Liver (tissue), 9 donors: ENCODE data around the gene VWCE. TPM values are rescaled to one million over a fixed set of nuclear protein-coding genes. Genes with fewer than 3 reads are reported as not detected.
"Not testable (repeated sequence)": the region's sequence is repeated elsewhere in the genome, so short reads cannot be mapped to it uniquely, and the experiment has no call there.

ENCODE experiments used
- DNase-seq: peaks from one replicate; pipeline ENCODE4 v3.0.0-alpha.2; 2017; ENCODE audit warnings: low spot score
- H3K27ac ChIP-seq, 2 donors: one replicate each; pipeline ENCODE4 v1.7.0; 2013; ENCODE audit warnings: inconsistent platforms in 2 of 2, low read length in 2 of 2, control low read depth in 1 of 2, low read depth in 1 of 2, mild to moderate bottlenecking in 1 of 2
- H3K27me3 ChIP-seq, 4 donors: one replicate each; pipeline versions ENCODE4 v1.6.1 to v1.7.0; 2013; ENCODE audit warnings: low read length in 3 of 4, inconsistent platforms in 1 of 4, mild to moderate bottlenecking in 1 of 4, moderate library complexity in 1 of 4; ENCODE audit not compliant: control insufficient read depth in 4 of 4, insufficient read depth in 4 of 4
- H3K36me3 ChIP-seq, 4 donors: one replicate each; pipeline versions ENCODE4 v1.6.1 to v1.7.0; 2013; ENCODE audit warnings: low read length in 3 of 4, mild to moderate bottlenecking in 3 of 4, low read depth in 1 of 4, moderate library complexity in 1 of 4; ENCODE audit not compliant: control insufficient read depth in 4 of 4, insufficient read depth in 3 of 4
- H3K4me1 ChIP-seq, 4 donors: one replicate each; pipeline versions ENCODE4 v1.6.1 to v1.7.0; 2013; ENCODE audit warnings: low read length in 3 of 4, mild to moderate bottlenecking in 3 of 4, moderate library complexity in 1 of 4; ENCODE audit not compliant: control insufficient read depth in 4 of 4, insufficient read depth in 4 of 4
- H3K4me3 ChIP-seq, 3 donors: one replicate each; pipeline versions ENCODE4 v1.6.1 to v1.7.0; 2013; ENCODE audit warnings: low read length in 3 of 3, control low read depth in 1 of 3, low read depth in 1 of 3, mild to moderate bottlenecking in 1 of 3
- H3K9ac ChIP-seq, 2 donors: one replicate each; pipeline ENCODE4 v1.7.0; 2013; ENCODE audit warnings: low read length in 2 of 2, mild to moderate bottlenecking in 2 of 2, moderate library complexity in 2 of 2, control low read depth in 1 of 2, low read depth in 1 of 2
- H3K9me3 ChIP-seq, 4 donors: one replicate each; pipeline versions ENCODE4 v1.6.1 to v1.7.0; 2013; ENCODE audit warnings: low read length in 3 of 4; ENCODE audit not compliant: control insufficient read depth in 4 of 4
- CTCF ChIP-seq: fragments of 150-350 bp; IDR thresholded peaks from 2 replicates; pipeline ENCODE4 v1.5.1; 2017; ENCODE audit warnings: improper control_type of control experiment, low read depth, low read length; ENCODE audit not compliant: missing input control
- EGR1 ChIP-seq, 2 donors: IDR thresholded peaks; 2 replicates each; pipeline ENCODE4 v1.6.1; 2016 to 2018; ENCODE audit warnings: antibody characterized with exemption in 2 of 2, low read depth in 2 of 2
- FOXA2 ChIP-seq: IDR thresholded peaks from 2 replicates; pipeline ENCODE4 v1.6.1; 2016; ENCODE audit warnings: antibody characterized with exemption
- HNF4A ChIP-seq, 2 donors: conservative IDR thresholded peaks; 2 replicates each; pipeline ENCODE4 v1.6.1; 2016; ENCODE audit warnings: antibody characterized with exemption in 2 of 2, mild to moderate bottlenecking in 2 of 2
- JUND ChIP-seq, 2 donors: IDR thresholded peaks; 2 replicates each; pipeline ENCODE4 v1.6.1; 2016; ENCODE audit warnings: antibody characterized with exemption in 2 of 2
- RAD21 ChIP-seq, 2 donors: IDR thresholded peaks; 2 replicates each; pipeline ENCODE4 v1.6.1; 2016; ENCODE audit warnings: antibody characterized with exemption in 2 of 2, mild to moderate bottlenecking in 2 of 2
- RXRA ChIP-seq, 2 donors: IDR thresholded peaks; 2 replicates each; pipeline ENCODE4 v1.6.1; 2017 to 2018; ENCODE audit warnings: antibody characterized with exemption in 2 of 2, mild to moderate bottlenecking in 1 of 2
- SP1 ChIP-seq: IDR thresholded peaks from 2 replicates; pipeline ENCODE4 v1.6.1; 2018; ENCODE audit warnings: antibody characterized with exemption, mild to moderate bottlenecking
- WGBS: extraction: QIAGEN DNeasy Blood & Tissue Kit; methylation state at CpG from one replicate; pipeline ENCODE4 v1.1.7; 2013; 5-methylcytosine and 5-hydroxymethylcytosine counted together
- polyA plus RNA-seq, 2 donors: library from polyadenylated mRNA; stranded (reverse) in 1 of 2; unstranded in 1 of 2; fragments of 200-250 nt in 1 of 2; fragments of >200 nt in 1 of 2; fragmentation: Nextera tagmentation in 1 of 2; extraction: Ambion mirVana in 1 of 2; gene quantifications; one replicate each; pipeline versions ENCODE4 v1.2.1 to v1.2.3, GENCODE V29; 2013 to 2015
- total RNA-seq, 2 donors: library from RNA; depleted of rRNA; stranded (reverse); fragments of >200 nt; gene quantifications; one replicate each; pipeline ENCODE4 v1.2.3, GENCODE V29; 2014
- donor health status: healthy.
- donor health status: healthy.
- donor health status: healthy.
- donor health status: healthy.
- donor health status: healthy.

The VWCE gene
- total and polyA plus RNA-seq, 4 donors = 1.9 to 6.0 (median 2.7) TPM

GRCh38 chr11:61256710-61257482, 38.2 kb downstream of the VWCE start:
- 92% methylated on average over 18 of the region's 18 CpGs for WGBS
- H3K4me1 ChIP-seq = no peaks in the 10 kb centered on the region
- H3K4me3 ChIP-seq = no peak overlapping the region
- H3K27ac ChIP-seq = no peak overlapping the region
- H3K36me3 ChIP-seq = no peaks in the 10 kb centered on the region
- TF ChIP-seq EGR1 (IDR thresholded peaks at IDR 0.05; ENCODE audit: low read depth in 2 of 2) (no peak), JUND (IDR thresholded peaks at IDR 0.05) (no peak), SP1 (no peak), HNF4A (conservative IDR thresholded peaks at IDR 0.05) (no peak)
- no peaks in the 10 kb centered on the region for H3K27me3 ChIP-seq
- H3K9ac ChIP-seq = no peak overlapping the region
- H3K9me3 ChIP-seq = no peaks in the 10 kb centered on the region
- DNase-seq = no peak

DNA sequence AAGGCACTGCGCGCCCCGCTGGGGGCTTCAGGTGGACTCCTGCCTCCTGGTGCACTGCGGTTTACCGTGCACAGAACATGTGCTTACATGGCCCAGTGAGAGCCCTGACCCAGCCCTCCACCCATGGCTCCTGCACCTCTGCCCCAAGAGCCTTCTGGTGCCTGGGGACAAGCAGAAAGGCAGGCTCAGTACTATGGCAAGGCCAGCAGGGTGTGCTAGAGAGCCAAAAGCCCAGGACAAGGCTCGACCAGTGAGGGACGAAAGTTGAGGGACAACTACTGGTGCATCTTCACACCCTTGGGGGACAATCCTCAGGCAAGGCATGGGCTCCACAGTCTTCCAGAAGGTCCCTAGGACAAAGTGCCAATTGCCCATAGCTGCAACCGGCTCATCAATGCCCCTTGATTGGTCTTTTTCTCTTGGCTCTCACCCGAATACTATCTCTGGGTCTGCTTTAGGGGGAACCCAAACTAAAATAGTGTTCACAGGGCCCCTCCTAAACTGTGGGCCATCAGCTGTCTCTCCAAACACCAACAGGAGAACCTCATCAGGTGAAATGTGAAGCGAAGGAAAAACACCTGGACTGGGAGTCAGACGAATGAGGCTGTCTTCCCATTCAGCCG, 40.6 kb downstream of the VWCE start:
- Histone ChIP-seq H3K9ac (no peak overlapping the region), H3K4me1 (no peaks in the 10 kb centered on the region), H3K27ac (no peak overlapping the region), H3K4me3 (no peak overlapping the region), H3K36me3 (no peaks in the 10 kb centered on the region), H3K27me3 (no peaks in the 10 kb centered on the region), H3K9me3 (no peaks in the 10 kb centered on the region)
- peak; percentile 85 for DNase-seq
- TF ChIP-seq CTCF = peak; percentile 88
- TF ChIP-seq RXRA (IDR thresholded peaks at IDR 0.05) = peak in 1 of 2 donors; percentile 6
- no peak for TF ChIP-seq EGR1 (IDR thresholded peaks at IDR 0.05; ENCODE audit: low read depth in 2 of 2)
- peak; percentile 92 to 94 for TF ChIP-seq RAD21 (IDR thresholded peaks at IDR 0.05)
- TF ChIP-seq FOXA2 = no peak
- WGBS = 55% methylated on average over 12 of the region's 12 CpGs

- not testable (repeated sequence) for H3K9me3 ChIP-seq, H3K4me3 ChIP-seq, H3K9ac ChIP-seq, H3K36me3 ChIP-seq, H3K4me1 ChIP-seq, H3K27me3 ChIP-seq, H3K27ac ChIP-seq, DNase-seq
- 73% methylated on average over 1 of the region's 1 CpG for WGBS
These were observed 42.8 kb downstream of the VWCE start for GRCh38 chr11:61252332-61252731.

- not testable (repeated sequence) for H3K27ac ChIP-seq, H3K9ac ChIP-seq, H3K4me3 ChIP-seq, DNase-seq, H3K36me3 ChIP-seq, H3K27me3 ChIP-seq, H3K9me3 ChIP-seq, H3K4me1 ChIP-seq
- WGBS = 80% methylated on average over 20 of the region's 20 CpGs
These were observed 44.0 kb downstream of the VWCE start for GRCh38 chr11:61250796-61251765.

DNA sequence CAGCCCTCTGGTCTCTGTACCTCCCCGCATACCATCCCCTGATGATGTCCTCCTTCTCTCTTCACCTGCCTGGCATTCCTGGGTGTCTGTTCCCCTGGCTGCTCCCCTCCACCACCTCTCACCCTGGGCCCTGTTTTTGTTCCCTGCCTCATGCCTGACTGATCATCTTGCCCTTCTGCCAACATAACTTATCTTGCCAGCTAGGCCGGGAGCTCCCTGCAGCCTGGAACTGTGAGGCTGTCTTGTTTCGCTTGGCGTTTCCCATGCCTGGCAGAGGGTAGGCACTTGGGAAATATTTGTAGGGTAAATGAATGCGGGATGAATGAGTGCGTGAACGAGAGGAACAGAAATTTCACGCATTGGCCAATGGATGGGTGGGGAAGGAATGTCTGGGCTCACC, 45.9 kb downstream of the VWCE start:
- 87% methylated on average over 8 of the region's 8 CpGs for WGBS
- H3K36me3 ChIP-seq, H3K9me3 ChIP-seq, H3K9ac ChIP-seq, H3K4me3 ChIP-seq, DNase-seq, H3K4me1 ChIP-seq, H3K27ac ChIP-seq, H3K27me3 ChIP-seq: not testable (repeated sequence)

DNA sequence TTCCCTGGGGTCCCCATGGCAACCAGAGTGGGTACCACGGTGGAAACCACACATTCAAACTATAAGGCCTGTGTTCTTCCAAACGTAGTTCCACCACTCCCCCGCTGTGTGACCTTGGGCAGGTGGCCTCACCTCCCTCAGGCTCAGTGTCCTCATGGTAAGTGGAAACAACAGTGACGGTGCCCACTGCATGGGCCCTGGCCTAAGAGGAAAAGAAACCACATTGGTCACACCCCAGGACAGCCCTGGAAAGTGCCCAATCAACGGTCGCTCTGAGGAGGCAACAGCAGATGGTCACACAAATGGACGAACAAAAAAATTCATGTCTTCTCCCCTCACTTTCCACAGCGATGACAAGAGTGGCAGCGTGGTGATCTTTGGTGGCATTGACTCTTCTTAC, 47.0 kb downstream of the VWCE start:
- WGBS = 86% methylated on average over 9 of the region's 9 CpGs
- not testable (repeated sequence) for DNase-seq, H3K27ac ChIP-seq, H3K9ac ChIP-seq, H3K9me3 ChIP-seq, H3K4me1 ChIP-seq, H3K27me3 ChIP-seq, H3K4me3 ChIP-seq, H3K36me3 ChIP-seq
